NCI-H345 treated with DMSO at 0.1 percent for 48 hours (cell line): Measurements from ENCODE around the gene MPP4.

Experiments used
- DNase-seq: peaks from one replicate; lab custom pipeline; 2025; ENCODE audit not compliant: unreplicated experiment; lab: John Stamatoyannopoulos, UW

MPP4 gene, protein sequence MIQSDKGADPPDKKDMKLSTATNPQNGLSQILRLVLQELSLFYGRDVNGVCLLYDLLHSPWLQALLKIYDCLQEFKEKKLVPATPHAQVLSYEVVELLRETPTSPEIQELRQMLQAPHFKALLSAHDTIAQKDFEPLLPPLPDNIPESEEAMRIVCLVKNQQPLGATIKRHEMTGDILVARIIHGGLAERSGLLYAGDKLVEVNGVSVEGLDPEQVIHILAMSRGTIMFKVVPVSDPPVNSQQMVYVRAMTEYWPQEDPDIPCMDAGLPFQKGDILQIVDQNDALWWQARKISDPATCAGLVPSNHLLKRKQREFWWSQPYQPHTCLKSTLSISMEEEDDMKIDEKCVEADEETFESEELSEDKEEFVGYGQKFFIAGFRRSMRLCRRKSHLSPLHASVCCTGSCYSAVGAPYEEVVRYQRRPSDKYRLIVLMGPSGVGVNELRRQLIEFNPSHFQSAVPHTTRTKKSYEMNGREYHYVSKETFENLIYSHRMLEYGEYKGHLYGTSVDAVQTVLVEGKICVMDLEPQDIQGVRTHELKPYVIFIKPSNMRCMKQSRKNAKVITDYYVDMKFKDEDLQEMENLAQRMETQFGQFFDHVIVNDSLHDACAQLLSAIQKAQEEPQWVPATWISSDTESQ

DNA sequence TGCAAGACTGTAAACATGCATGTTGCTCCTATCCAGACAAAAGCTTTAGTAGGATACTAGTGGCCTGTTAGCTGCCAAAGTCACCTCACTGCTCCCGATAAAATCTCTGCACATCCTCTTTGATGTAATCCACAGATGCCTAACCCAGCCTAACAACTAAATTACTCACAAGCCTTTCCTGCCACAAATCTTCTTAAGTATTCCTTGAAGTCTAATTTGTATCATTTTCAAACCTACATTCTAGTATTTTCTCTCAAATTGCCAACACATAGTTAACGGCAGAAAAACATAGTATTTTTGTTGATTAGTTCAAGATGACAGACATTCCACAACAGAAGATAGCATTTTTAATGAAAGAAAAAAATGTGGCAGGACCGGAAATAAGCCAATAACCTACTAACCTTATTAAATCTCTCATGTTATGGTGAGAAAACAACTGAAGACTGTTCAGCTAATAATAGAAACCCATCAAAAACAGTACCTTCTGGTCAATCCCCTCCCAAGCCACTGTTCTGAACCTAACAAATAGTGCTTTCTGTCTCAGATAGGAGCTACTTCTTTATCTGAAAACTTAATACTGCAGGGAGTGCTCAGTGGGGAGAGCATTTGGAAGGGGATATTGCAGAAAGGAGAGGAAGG lies at the start of gene MPP4:
Gene MPP4, minus strand, starts transcription at position 57 of the 639 bp plus-strand sequence. CDS start 4,690 bp downstream, outside the sequence.
- no peak for DNase-seq

DNA sequence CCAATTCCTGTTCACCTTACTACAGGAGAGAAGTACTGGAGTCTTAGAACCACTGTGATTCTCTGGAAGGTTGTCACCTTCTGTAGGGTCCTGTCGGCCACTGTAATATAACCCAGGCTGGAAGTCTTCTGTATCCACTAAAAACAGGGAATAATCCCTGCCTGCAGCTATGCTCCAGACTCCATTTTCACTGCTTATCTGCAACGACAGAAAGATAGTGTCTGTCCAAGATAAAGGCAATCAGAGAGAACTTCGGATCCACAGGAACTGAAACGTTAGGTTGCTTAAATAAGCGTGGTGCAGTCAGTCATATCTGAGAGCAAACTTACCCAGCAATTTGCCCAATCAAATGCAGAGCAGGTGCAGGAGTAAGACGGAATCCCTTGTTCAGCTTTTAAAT lies 48.1 kb upstream of the MPP4 start:
- no peak for DNase-seq

DNA sequence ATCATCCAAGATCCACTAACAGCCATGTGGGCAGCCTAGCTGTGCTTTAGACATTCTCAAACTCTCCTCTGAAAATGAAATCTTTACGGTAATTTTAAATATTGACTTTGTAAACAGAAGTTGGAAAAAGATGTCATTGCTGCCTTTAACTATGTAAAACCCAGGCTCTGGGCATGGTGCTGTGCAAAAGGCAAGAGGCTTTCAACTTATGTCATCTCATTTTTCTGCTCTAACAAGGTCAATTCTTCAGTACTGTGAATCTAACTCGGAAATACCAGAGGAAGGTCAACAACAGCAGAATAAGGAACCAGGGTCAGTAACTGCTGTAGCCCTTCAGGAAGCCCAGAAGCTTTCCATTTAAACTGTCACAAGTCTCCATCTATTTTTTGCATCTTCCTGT lies 37.0 kb upstream of the MPP4 start:
- DNase-seq: no peak

DNA sequence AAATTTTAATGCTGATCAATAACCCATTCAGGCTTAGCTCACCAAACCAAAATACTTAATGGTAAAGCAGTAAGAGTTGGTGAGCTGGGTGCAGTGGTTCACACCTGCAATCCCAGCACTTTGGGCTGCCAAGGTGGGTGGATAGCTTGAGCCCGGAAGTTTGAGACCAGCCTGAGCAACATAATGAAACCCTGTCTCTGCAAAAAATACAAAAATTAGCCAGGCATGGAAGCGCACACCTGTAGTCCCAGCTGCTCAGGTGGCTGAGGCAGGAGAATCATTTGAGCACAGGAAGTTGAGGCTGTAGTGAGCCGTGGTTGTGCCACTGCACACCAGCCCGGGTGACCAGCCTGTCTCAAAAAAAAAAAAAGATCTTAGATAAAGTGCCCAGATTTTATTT lies 35.7 kb upstream of the MPP4 start:
- no peak for DNase-seq

DNA sequence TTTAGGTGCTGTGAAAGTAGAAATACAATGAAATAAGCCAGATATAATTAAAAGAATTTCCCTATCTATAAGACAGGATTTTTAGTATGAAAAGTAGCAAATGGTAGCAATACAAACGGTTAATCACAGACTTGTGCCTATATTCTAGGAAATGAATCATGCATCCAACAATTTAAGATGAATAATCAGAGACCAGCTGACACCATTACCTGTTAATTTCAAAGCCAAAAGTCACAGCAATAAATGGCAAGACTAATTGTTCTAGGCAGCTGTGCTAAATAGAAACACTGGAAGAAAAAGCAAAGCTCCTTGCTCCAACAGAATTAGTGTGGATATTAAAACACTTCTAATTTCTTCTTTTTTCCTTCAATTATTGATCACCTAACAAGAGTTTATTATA lies 35.1 kb upstream of the MPP4 start:
- DNase-seq: no peak

DNA sequence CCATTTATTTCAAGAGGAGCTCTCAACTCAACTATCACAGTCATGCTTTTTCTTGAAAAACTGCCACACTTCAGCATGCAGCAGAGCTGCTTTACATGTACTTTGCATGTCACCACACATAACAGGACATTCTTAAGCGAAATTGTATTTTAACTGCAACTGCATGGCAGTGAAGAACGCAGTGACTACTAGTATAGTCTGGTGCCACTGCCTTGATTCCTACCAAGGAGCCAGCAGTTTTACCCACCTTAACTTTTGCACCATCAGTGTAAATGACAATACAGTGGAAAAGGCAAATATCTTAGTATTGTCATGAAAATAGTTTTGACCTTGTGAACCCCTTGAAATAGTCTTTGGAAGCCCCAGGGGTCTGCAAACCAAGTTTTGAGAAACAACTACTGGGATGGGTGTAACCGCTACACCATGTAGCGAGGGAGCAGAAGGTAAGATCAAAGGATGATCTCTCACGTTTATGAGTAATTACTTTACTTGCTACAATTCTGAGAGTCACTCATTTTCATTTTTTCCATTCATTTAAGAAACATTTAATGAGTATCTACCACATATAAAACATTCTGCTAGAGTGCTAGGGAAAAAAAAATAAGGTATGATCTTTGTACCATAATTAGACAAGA lies 32.3 kb upstream of the MPP4 start:
- DNase-seq: no peak

DNA sequence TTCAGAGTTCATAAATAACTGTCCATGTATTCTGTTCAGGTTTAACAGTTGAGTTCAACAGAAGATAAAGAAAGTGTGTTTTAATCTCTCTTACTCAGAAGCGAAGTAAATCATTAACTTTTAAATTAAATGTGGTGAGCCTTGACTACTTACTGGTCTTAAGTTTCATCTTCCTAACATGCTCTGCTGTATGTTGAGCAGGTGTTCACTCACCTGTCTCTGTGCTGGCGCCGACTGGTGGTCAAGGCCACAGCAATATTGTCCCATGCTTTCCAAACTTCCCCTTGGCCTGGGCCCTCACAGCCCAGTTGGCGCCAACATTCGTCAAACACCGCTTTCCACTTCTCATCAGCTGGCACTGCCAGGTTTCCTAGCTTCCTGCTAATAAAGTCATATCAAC lies 17.0 kb upstream of the MPP4 start:
- no peak for DNase-seq

DNA sequence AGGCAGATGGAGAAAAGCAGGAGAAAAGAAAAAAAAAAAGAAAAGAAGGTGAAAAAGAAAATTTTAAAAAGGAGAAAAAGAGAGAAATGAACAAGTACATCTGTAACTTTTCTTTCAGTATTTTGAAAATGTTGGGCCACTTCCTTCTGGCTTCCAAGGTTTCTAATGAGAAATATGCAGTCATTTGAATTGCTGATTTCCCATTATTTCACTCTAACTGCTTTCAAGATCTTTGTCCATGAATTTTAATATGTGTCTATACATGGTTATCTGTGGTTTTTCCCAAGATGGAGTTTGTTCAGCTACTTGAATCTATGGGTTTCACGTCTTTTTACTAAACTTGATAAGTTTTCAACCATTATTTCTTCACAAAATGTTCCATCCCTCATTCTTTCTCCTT lies 14.3 kb upstream of the MPP4 start:
- no peak for DNase-seq

DNA sequence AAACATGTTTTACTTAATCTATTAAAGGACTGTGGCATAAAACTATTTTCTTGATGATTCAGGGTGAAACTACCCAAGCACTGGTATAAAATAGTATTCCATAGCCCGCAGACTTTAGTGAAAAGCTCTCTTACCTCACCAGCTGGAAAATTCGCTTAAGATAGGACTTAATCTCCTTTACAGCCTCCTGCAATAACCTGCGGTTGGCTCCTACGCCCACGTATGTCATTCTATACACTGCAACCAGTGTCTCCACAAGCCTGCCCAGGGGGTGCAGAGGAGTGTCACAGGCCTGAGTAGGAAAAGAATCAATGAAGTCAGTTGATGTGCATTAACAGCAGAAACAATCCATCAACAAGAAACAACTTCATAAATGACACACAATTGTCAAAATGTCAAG lies 11.3 kb upstream of the MPP4 start:
- DNase-seq: no peak

DNA sequence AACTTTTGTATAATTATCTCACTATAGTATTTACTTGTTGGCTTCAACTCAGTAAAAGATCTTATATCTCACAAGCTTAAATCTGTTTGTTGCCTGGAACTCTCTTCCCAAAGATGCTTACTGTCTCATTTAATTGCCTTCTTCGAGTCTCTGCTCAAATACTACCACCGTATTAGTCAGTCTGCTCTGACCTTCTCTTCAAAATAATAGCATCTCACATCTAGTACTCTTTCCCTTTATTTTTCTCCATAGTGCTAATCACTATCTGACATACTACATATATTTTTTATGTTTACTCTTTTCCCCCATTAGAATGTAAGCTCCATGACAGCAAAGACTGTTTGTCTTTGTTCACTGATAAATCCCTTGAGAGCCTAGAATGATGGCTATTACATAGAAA lies 10.6 kb upstream of the MPP4 start:
- DNase-seq: no peak

DNA sequence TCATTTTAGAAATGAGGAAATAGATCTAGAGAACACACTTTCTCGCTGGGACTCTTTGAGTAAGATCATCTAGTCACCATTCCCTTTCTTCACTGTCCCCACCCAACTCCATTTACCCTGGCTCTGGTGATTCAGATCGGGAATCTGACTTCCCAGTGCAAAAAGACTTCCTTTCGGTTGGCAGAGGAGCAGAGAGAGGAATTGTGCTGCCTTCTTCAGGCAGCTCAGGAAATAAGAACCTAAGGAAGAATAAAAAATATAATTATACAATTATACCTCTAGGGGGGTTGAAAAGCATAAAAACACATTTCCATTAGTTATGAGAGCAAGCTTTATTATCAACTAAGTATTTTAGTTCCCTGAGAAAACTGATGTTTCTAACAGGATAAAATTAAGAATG lies 9.3 kb upstream of the MPP4 start:
- no peak for DNase-seq

DNA sequence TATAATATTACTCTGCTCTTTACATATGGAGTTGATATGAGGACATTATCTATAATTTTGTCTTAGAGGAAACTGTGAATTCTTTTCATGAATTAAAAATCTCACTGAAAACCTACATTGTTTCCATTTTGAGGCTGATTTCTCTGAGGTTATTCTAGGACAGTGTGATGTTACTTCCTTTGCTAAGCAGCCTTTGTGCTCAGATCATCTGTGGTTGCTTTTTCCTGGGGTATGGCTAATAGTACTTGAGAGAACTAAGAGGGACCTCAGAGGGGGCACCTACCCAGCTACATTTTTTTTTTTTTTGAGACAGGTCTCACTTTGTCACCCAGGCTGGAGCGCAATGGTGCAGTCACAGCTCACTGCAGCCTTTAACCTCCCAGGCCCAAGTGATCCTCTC lies 8.7 kb upstream of the MPP4 start:
- DNase-seq: no peak

DNA sequence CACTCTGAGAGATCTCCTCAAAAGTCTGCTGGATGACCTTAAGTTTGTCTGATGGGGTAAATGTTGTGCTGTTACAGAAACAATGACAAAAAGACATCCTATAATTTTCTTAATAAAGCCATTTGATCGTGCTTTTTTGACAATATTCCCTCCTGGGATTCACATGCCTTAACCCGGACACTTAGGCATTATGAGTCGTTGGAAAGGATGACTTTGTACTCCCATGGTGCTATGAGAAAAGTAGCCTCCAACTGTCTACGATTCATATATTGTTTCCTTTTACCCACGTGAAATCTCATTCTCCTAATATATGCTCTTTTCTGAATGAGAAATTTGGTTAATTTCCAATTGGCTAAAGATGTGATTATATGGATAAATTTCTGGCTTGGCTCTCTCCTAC lies 6.1 kb upstream of the MPP4 start:
- no peak for DNase-seq

DNA sequence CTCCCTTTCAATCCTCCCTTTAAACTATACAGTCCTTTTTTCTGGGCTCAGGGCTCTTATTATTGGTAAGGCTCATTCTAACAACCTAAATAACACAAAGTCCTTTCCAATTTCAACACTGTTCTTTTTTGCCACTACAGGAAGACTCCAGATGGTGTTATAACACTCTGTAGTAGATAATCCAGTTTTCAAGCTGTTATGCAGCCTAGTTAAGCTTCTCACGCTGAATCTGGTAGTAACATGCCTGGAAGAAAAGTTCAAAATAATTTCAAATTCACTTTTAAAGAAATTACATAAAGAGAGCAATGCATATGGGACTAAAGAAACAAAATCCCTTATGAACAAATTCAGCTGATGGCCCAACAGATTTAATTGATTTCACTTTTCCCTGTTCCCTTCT lies 3.2 kb upstream of the MPP4 start:
- no peak for DNase-seq

DNA sequence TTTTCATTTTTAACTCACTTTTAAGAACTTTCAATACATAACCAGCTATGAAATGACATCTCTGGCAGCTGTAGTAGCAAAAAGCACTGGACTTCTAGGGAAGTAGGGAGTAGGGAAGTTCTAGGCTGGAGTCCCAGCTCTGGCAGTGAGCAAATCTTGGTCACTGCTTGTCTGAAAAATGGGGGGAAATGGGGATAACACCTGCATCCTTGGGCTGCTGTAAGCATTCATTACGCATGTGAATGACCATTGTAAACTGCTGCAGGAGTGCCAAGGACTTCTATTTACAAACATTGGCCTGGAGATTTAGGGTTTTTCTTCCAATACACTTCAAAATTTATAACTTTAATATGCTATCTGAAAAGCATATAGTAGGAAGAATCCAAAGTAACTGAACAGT lies 972 bp upstream of the MPP4 start:
- no peak for DNase-seq

DNA sequence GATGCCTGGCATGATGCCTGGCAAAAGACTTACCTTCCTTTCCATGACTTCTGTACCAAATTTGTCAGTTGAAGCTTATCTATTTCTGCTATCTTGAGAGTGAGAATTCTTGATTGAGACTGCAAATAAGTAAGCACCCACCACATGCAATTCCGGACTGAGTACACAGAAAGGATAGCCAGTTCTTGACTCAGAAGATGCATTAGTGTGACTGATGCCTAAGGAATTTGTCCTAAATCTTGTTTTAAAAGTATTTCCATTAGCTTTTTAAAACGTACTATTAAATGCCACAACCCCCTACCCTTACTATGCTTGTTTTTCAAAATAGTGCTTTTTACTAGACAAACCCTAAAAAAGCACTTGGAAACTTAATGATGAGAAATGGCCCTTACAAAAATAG lies 545 bp downstream of the MPP4 start:
- no peak for DNase-seq

DNA sequence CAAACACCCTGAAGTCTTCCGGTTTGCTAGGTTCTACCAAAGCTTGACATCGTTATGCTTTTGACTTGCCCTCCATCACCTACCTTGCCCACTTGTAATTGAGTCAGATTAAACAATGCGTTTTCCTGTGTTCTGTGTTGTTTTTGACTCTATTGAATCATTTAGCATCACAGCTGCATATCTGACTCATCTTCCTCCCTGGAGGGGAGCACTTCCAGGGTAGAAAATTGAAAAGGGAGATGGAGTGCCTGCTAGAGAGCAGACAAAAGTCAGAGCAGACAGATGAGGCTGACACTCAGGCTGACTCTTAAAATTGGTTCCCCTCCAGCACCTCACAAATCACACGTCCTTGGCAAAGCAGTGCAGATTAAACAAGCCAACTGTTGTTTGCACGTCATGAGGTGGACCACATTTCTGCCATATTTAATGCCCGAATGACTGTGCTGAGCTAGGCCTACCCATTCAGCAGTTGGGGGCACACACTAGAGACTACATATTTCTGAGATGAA lies 2.2 kb downstream of the MPP4 start:
- no peak for DNase-seq

DNA sequence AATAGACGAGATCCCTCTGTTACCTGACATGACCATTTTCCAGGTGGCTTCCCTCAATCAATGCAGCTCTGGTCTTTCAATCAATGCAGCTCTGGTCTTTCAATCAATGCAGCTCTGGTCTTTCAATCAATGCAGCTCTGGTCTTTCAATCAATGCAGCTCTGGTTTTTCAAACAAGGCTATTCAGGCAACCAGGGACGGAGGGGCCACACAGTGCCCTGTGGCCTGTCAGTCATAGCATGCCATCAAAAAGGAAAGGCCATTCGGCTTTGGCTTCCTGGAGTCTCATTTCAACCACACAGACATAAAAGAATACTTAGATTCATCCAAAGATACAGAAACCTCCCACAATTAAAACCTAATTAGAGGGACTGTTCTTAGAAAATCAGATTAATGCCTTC lies 13.3 kb downstream of the MPP4 start:
- DNase-seq: no peak

DNA sequence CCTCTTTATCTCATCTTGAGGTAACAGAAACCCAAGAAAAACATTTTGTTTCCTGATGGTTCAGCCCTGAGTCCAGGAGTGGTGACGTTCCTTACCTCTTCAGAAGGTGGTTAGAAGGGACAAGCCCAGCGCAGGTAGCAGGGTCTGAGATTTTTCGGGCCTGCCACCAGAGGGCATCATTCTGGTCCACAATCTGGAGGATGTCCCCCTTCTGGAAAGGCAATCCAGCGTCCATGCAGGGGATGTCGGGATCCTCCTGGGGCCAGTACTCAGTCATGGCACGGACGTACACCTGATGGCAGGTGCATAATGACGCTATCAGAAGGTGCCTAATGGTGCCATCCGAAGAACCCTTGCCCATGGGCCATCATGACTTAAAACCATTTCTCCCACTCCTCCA lies 17.7 kb downstream of the MPP4 start:
- DNase-seq: no peak

DNA sequence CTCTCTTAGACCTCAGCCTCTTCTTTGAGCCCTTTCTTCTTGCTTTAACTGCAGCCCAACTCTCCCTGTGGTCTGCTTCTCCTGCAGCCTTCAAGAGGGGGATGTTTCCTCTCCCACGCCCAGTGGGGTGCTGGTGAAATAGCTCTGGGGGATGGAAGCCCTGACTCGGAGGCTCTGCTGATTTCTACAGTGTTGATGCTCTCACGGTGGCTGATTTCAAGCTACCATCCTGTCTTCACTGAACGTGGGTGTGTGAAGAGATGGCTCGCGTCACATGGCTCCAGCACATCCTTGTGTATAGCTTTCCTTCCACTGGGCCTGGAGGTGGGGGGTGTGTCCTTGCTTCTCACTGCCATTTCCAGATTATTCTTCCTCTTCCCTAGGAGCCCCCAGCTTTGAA lies 20.0 kb downstream of the MPP4 start:
- no peak for DNase-seq

DNA sequence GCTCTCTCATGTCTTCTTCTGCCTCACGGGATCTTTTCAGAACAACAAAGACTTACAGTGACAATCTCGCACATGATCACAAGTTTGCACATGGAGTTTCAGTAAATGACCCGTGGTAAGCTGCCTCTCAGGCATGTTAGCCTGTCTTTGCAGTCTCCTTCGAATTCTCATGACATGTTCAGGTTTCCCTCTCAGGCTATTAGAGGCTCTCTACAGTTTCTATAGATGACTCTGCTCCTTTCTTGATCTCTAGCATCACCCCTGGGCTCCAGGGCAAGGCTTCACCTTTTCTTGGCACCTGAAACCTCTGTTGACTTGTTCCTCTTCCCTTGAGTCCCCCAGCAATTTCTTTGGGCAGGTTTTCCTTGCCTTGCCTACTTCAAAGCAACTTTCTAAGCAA lies 23.0 kb downstream of the MPP4 start:
- no peak for DNase-seq

DNA sequence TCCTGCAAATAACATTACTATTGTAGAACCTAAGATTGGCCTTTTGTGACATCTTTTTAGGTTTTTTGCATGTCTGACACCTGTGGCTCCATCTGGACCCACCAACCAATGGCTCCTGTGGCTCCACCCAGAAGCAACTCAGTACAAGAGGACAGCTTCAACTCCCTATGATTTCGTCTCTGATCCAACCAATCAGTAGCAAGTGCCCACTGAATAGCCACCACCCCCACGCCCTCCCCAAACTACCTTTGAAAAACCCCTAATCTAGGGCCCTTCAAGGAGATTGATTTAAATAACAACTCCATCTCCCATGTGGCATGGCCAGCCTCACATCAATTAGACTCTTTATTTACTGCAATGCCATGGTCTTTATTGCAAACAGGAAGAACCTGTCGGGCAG lies 23.6 kb downstream of the MPP4 start:
- no peak for DNase-seq
